ENCODE data around the gene ORM1.

The ORM1 gene

DNA sequence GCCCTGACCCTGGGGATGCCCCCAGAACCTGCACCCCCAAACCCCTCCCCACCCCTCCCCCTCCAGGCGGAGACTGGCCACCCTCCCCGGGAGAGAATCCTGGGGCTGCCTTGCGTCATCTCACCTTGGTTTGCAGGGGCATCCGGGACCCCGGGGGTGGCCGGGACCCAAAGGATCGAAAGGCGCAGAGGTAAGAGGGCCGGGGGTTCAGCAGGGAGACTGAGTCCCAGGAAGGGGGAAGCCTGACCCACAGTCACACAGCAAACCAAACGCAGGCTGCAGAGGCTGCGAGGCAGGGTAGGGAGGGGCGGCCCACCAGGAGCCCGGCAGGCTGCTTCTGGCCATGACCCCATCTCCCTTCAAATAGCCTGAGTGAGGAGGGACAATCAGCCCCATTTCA is 33.8 kb upstream of the ORM1 start:
- Histone ChIP-seq H3K27me3 (ENCODE audit: control insufficient read depth, insufficient read depth, low read length) (no peaks in the 10 kb centered on the region), H3K9ac (ENCODE audit: low read length) (no peak overlapping the region), H3K36me3 (ENCODE audit: control insufficient read depth, low read depth, low read length) (peaks cover 7% of the 10 kb centered on the region), H3K27ac (ENCODE audit: low read length) (no peak overlapping the region), H3K9me3 (ENCODE audit: control insufficient read depth, low read depth, low read length) (no peaks in the 10 kb centered on the region), H3K4me3 (ENCODE audit: low read length) (no peak overlapping the region), H3K4me1 (ENCODE audit: control insufficient read depth, low read depth, low read length) (peaks cover 7% of the 10 kb centered on the region)

DNA sequence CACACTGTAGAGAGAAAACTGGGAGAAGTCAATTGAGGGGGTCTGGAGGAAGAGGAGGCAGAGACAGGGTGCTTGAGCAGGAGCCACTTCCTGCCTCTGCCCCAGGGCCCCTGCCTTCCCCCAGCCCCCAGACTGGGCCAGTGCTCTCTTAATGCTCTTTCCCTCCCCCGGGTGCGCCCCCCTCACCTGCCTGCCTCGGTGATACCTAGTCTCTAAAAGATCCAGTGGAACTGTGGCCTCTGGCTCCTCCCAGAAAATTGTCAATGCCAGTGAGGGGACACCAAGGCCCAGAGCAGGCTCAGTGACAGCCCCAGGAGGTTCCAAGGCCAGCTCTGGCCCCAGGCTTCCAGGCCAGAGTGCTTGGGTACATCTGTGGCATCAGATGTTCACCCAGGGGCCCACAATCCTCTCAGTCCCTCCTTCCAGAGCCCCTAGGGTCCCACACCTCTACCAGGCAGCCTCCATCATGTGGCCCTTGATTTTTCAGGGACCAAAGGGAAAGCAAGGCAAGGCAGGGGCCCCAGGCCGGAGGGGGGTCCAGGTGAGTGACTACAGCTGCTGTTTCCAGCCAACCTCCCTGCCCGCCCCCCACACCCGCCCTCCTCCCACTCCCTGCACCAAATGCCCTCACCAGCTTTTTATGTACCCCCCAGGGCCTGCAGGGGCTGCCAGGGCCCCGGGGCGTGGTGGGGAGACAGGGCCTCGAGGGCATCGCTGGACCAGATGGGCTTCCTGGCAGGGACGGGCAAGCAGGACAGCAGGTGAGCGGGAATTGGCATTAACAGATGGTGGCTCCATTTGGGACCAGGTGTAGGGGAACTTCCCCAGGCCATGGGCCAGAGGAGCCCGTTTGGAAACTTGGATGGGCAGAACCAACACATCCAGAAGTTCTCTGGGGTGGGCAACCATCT is 33.1 kb upstream of the ORM1 start:
- Histone ChIP-seq H3K27ac (ENCODE audit: low read length) (no peak overlapping the region), H3K9me3 (ENCODE audit: control insufficient read depth, low read depth, low read length) (peaks cover 4% of the 10 kb centered on the region), H3K9ac (ENCODE audit: low read length) (no peak overlapping the region), H3K27me3 (ENCODE audit: control insufficient read depth, insufficient read depth, low read length) (no peaks in the 10 kb centered on the region), H3K4me3 (ENCODE audit: low read length) (no peak overlapping the region), H3K36me3 (ENCODE audit: control insufficient read depth, low read depth, low read length) (peaks cover 12% of the 10 kb centered on the region), H3K4me1 (ENCODE audit: control insufficient read depth, low read depth, low read length) (peaks cover 7% of the 10 kb centered on the region)

GRCh38 chr9:114290561-114290986 is 32.3 kb upstream of the ORM1 start:
- Histone ChIP-seq H3K4me1 (ENCODE audit: control insufficient read depth, low read depth, low read length) (peaks cover 7% of the 10 kb centered on the region), H3K4me3 (ENCODE audit: low read length) (no peak overlapping the region), H3K9me3 (ENCODE audit: control insufficient read depth, low read depth, low read length) (peaks cover 9% of the 10 kb centered on the region), H3K36me3 (ENCODE audit: control insufficient read depth, low read depth, low read length) (peaks cover 18% of the 10 kb centered on the region), H3K9ac (ENCODE audit: low read length) (no peak overlapping the region), H3K27ac (ENCODE audit: low read length) (no peak overlapping the region), H3K27me3 (ENCODE audit: control insufficient read depth, insufficient read depth, low read length) (no peaks in the 10 kb centered on the region)

DNA sequence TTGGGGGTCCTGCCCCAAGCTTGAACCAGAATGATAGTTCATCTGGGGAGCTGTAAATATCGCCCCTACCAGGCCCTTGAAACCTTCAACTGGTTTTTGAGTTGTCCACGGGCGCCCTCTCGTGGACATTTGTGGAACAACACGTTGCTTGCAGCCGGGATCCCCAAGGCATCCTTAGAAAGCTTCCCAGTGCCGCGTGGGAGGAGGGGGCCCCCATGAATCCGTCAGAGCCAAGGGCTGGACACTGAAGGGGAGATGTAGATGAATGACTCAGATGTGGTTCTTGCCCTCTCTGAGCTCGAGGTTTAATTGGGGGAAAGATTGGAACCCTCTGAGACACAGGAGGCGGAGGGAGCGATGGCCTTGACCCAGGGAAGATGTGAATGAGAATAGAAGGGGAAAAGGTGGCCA is 31.8 kb upstream of the ORM1 start:
- no peak overlapping the region for H3K27ac ChIP-seq (ENCODE audit: low read length)
- no peak overlapping the region for H3K9ac ChIP-seq (ENCODE audit: low read length)
- peaks cover 18% of the 10 kb centered on the region for H3K36me3 ChIP-seq (ENCODE audit: control insufficient read depth, low read depth, low read length)
- peaks cover 7% of the 10 kb centered on the region for H3K4me1 ChIP-seq (ENCODE audit: control insufficient read depth, low read depth, low read length)
- no peak overlapping the region for H3K4me3 ChIP-seq (ENCODE audit: low read length)
- H3K9me3 ChIP-seq (ENCODE audit: control insufficient read depth, low read depth, low read length): peaks cover 9% of the 10 kb centered on the region
- no peaks in the 10 kb centered on the region for H3K27me3 ChIP-seq (ENCODE audit: control insufficient read depth, insufficient read depth, low read length)

DNA sequence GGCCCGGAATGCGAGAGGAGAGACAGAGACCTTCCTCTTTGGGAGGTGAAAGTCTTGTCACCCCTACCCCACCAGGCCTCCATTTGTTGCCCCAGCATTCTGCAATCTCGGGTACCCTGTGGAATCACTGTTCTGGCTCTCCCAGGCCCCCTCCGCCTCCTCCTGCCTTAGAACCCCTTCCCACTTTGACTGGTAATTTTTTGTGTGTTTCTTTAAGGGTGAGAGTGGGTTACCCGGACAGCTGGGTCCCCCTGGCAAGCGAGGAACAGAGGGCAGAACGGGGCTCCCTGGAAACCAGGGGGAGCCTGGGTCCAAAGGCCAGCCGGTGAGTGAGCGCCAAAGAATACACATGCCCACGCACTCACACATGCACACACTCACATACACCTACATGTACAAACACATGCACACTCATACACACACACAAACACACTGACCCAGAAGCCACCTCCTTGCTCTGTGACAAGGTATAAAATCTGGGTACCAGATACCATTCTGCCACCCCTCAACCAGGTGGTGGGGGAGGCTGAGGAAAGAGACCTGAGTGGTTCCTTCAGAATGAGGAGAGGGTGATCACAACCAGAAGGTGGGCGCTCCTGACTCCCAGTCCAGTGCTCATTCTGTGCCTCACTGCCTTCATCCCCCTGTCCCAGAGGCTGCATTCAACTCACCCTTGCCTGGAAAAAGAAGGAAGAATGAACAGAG is 30.9 kb upstream of the ORM1 start:
- Histone ChIP-seq H3K4me3 (ENCODE audit: low read length) (no peak overlapping the region), H3K4me1 (ENCODE audit: control insufficient read depth, low read depth, low read length) (peaks cover 7% of the 10 kb centered on the region), H3K27me3 (ENCODE audit: control insufficient read depth, insufficient read depth, low read length) (no peaks in the 10 kb centered on the region), H3K9me3 (ENCODE audit: control insufficient read depth, low read depth, low read length) (peaks cover 9% of the 10 kb centered on the region), H3K36me3 (ENCODE audit: control insufficient read depth, low read depth, low read length) (peaks cover 18% of the 10 kb centered on the region), H3K9ac (ENCODE audit: low read length) (no peak overlapping the region), H3K27ac (ENCODE audit: low read length) (no peak overlapping the region)

DNA sequence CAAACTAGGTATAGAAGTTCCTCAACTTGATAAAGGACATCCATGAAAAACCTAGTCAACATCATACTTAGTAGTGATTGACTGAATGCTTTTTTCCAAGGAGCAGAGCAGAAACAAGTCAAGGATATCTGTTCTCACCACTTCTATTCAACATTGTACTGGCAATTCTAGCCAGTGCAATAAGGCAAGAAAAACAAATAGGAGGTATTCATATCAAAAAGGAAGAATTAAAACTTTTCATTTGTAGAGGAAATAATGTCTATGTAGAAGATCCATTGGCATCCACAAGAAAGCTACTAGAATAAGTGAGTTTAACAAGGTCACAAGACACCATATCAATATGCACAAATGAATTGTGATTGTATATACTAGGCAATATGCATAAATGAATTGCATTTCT is 28.2 kb upstream of the ORM1 start:
- Histone ChIP-seq H3K4me3 (ENCODE audit: low read length) (no peak overlapping the region), H3K36me3 (ENCODE audit: control insufficient read depth, low read depth, low read length) (peaks cover 18% of the 10 kb centered on the region), H3K27ac (ENCODE audit: low read length) (no peak overlapping the region), H3K9ac (ENCODE audit: low read length) (no peak overlapping the region), H3K27me3 (ENCODE audit: control insufficient read depth, insufficient read depth, low read length) (no peaks in the 10 kb centered on the region), H3K9me3 (ENCODE audit: control insufficient read depth, low read depth, low read length) (peaks cover 9% of the 10 kb centered on the region), H3K4me1 (ENCODE audit: control insufficient read depth, low read depth, low read length) (no peaks in the 10 kb centered on the region)

GRCh38 chr9:114296338-114296737 is 26.6 kb upstream of the ORM1 start:
- peaks cover 18% of the 10 kb centered on the region for H3K36me3 ChIP-seq (ENCODE audit: control insufficient read depth, low read depth, low read length)
- H3K27ac ChIP-seq (ENCODE audit: low read length): no peak overlapping the region

GRCh38 chr9:114299286-114300152 is 23.4 kb upstream of the ORM1 start:
- H3K27ac ChIP-seq (ENCODE audit: low read length): no peak overlapping the region

More at GRCh38 chr9:114296338-114296737, 26.6 kb upstream of the ORM1 start:
- Histone ChIP-seq H3K9me3 (ENCODE audit: control insufficient read depth, low read depth, low read length) (peaks cover 9% of the 10 kb centered on the region), H3K27me3 (ENCODE audit: control insufficient read depth, insufficient read depth, low read length) (no peaks in the 10 kb centered on the region), H3K4me3 (ENCODE audit: low read length) (no peak overlapping the region), H3K9ac (ENCODE audit: low read length) (no peak overlapping the region), H3K4me1 (ENCODE audit: control insufficient read depth, low read depth, low read length) (no peaks in the 10 kb centered on the region)

GRCh38 chr9:114300153-114300845 is 22.6 kb upstream of the ORM1 start:
- no peak overlapping the region for H3K4me3 ChIP-seq (ENCODE audit: low read length)
- H3K27ac ChIP-seq (ENCODE audit: low read length): no peak overlapping the region
- H3K27me3 ChIP-seq (ENCODE audit: control insufficient read depth, insufficient read depth, low read length): no peaks in the 10 kb centered on the region
- no peaks in the 10 kb centered on the region for H3K4me1 ChIP-seq (ENCODE audit: control insufficient read depth, low read depth, low read length)
- H3K9ac ChIP-seq (ENCODE audit: low read length): no peak overlapping the region
- peaks cover 2% of the 10 kb centered on the region for H3K36me3 ChIP-seq (ENCODE audit: control insufficient read depth, low read depth, low read length)
- H3K9me3 ChIP-seq (ENCODE audit: control insufficient read depth, low read depth, low read length): peaks cover under 1% of the 10 kb centered on the region

More at GRCh38 chr9:114299286-114300152, 23.4 kb upstream of the ORM1 start:
- H3K9me3 ChIP-seq (ENCODE audit: control insufficient read depth, low read depth, low read length): peaks cover 8% of the 10 kb centered on the region
- H3K4me3 ChIP-seq (ENCODE audit: low read length): no peak overlapping the region
- H3K4me1 ChIP-seq (ENCODE audit: control insufficient read depth, low read depth, low read length): no peaks in the 10 kb centered on the region
- no peaks in the 10 kb centered on the region for H3K27me3 ChIP-seq (ENCODE audit: control insufficient read depth, insufficient read depth, low read length)
- no peak overlapping the region for H3K9ac ChIP-seq (ENCODE audit: low read length)
- peaks cover 9% of the 10 kb centered on the region for H3K36me3 ChIP-seq (ENCODE audit: control insufficient read depth, low read depth, low read length)

DNA sequence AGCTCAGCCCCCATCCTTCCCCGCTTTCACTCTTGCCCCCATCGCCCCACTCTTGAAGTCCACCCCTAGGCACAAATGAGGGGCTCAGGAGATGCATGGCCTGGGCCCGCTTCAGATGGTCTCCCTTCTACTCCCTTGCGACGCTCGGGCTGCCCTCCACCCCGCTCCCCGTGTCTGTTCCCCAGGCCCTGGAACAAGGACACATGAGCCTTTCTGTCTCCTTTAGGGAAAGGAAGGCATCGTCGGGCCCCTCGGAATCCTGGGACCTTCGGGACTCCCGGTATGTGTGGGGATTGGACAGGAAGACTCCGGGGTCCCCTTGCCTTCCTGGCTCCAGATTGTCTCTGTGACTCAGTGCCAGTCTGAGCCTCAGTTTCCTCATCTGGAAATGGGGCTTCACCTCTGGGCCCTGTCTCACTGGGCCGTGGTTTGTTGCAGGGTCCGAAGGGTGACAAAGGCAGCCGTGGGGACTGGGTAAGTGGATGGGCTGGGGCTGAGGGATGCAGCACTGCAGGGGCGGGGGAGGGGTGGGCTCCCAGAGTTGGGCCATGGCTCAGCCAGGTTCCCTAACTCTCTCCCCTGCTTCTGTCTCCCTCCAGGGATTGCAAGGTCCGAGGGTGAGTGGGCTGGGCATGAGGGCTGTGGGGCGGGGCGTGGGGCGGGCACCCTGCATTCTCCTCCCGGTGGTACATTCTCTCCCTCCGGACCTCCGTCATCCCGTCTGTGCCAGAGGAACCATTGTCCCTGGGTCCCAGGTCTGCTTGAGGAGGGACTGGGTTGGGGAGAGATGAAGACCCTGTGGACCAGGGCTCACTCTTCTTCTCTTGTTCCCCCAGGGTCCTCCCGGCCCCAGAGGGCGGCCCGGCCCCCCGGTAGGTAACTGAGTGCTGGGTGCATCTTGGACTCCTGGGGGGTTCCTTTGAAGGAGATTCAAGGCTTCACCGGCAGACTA is 21.8 kb upstream of the ORM1 start:
- H3K4me1 ChIP-seq (ENCODE audit: control insufficient read depth, low read depth, low read length): no peaks in the 10 kb centered on the region
- H3K36me3 ChIP-seq (ENCODE audit: control insufficient read depth, low read depth, low read length): no peaks in the 10 kb centered on the region
- H3K27ac ChIP-seq (ENCODE audit: low read length): no peak overlapping the region

More for the DNA sequence above, 21.8 kb upstream of the ORM1 start:
- no peaks in the 10 kb centered on the region for H3K27me3 ChIP-seq (ENCODE audit: control insufficient read depth, insufficient read depth, low read length)
- no peak overlapping the region for H3K4me3 ChIP-seq (ENCODE audit: low read length)
- H3K9me3 ChIP-seq (ENCODE audit: control insufficient read depth, low read depth, low read length): no peaks in the 10 kb centered on the region
- no peak overlapping the region for H3K9ac ChIP-seq (ENCODE audit: low read length)

Data from iPS-18a (cell line).